H1 (cell line): ENCODE data around the gene ZNRF3. TPM values are rescaled to one million over a fixed set of nuclear protein-coding genes. Genes with fewer than 3 reads are reported as not detected.

Experiments
- CTCF ChIA-PET: fragments of 300-600 bp; sonication (Branson Sonifier 250); formaldehyde crosslinking; loops from one replicate; lab custom pipeline; 2021; ENCODE audit not compliant: partially characterized antibody; lab: Charles Lee
- POLR2A ChIA-PET: fragments of 300-600 bp; sonication (Branson Sonifier 250); formaldehyde crosslinking; loops from one replicate; lab custom pipeline; 2021; ENCODE audit warnings: inconsistent platforms; ENCODE audit not compliant: partially characterized antibody; lab: Charles Lee
- DNase-seq, 2 experiments: peaks; one replicate each; pipeline versions ENCODE4 v3.0.0 to v3.0.0-alpha.2; 2010 to 2022; ENCODE audit warnings: low spot score in 2 of 2, low read depth in 1 of 2, mixed read lengths in 1 of 2
- FAIRE-seq: peaks from 2 replicates; lab custom pipeline; 2011; peaks lifted over from hg19 to GRCh38; lab: Jason Lieb, UNC
- H2AFZ ChIP-seq: 2 replicates; pipeline ENCODE4 v1.8.1; 2012; ENCODE audit warnings: low read length, inconsistent platforms
- H2AK5ac ChIP-seq: 2 replicates; pipeline ENCODE4 v1.6.1; 2013; ENCODE audit warnings: low read depth, low read length
- H2BK120ac ChIP-seq: replicated peaks from 2 replicates; pipeline ENCODE3; 2013; ENCODE audit warnings: low read depth, low read length, inconsistent platforms
- H2BK12ac ChIP-seq: 2 replicates; pipeline ENCODE4 v1.6.1; 2013; ENCODE audit warnings: low read depth, low read length
- H2BK15ac ChIP-seq: 2 replicates; pipeline ENCODE4 v1.6.1; 2013; ENCODE audit warnings: low read length
- H2BK20ac ChIP-seq: 2 replicates; pipeline ENCODE4 v1.6.1; 2013; ENCODE audit warnings: low read length
- H2BK5ac ChIP-seq: 2 replicates; pipeline ENCODE4 v1.6.1; 2013; ENCODE audit warnings: low read depth, low read length
- H3K14ac ChIP-seq: 2 replicates; pipeline ENCODE4 v1.6.1; 2013; ENCODE audit warnings: inconsistent platforms; ENCODE audit not compliant: insufficient read length
- H3K18ac ChIP-seq: 2 replicates; pipeline ENCODE4 v1.6.1; 2013; ENCODE audit warnings: low read length; ENCODE audit errors: extremely low read depth
- H3K23ac ChIP-seq: 2 replicates; pipeline ENCODE4 v1.6.1; 2013; ENCODE audit warnings: inconsistent platforms; ENCODE audit not compliant: insufficient read length
- H3K23me2 ChIP-seq: 2 replicates; pipeline ENCODE4 v1.6.1; 2013; ENCODE audit warnings: low read depth, low read length
- H3K27ac ChIP-seq: 2 replicates; pipeline ENCODE4 v1.6.1; 2011; ENCODE audit warnings: low read depth, low read length, inconsistent platforms
- H3K27me3 ChIP-seq, 4 experiments: replicated peaks in 1 of 4; 1 replicate in 1 of 4; 2 replicates in 3 of 4; pipeline versions ENCODE4 v1.6.1 to v1.8.1; 2011 to 2013; ENCODE audit warnings: low read length in 3 of 4, mild to moderate bottlenecking in 3 of 4, inconsistent platforms in 2 of 4, mixed read lengths in 2 of 4, moderate library complexity in 1 of 4; ENCODE audit not compliant: control insufficient read depth in 3 of 4, insufficient read depth in 3 of 4; ENCODE audit errors: extremely low read depth in 1 of 4
- H3K36me3 ChIP-seq, 4 experiments: 2 replicates each; pipeline versions ENCODE4 v1.6.1 to v1.8.1; 2011 to 2013; ENCODE audit warnings: mild to moderate bottlenecking in 4 of 4, low read length in 3 of 4, moderate library complexity in 2 of 4, control low read depth in 1 of 4, inconsistent platforms in 1 of 4; ENCODE audit not compliant: insufficient read depth in 4 of 4, control insufficient read depth in 2 of 4
- H3K4ac ChIP-seq: replicated peaks from 2 replicates; pipeline ENCODE3; 2013; ENCODE audit warnings: low read length, low read depth, mixed read lengths, inconsistent platforms; ENCODE audit not compliant: insufficient read length
- H3K4me1 ChIP-seq, 4 experiments: replicated peaks in 1 of 4; 1 replicate in 1 of 4; 2 replicates in 3 of 4; pipeline versions ENCODE4 v1.6.1 to v1.8.1; 2011 to 2013; ENCODE audit warnings: low read length in 3 of 4, inconsistent platforms in 2 of 4, mixed read lengths in 1 of 4; ENCODE audit not compliant: insufficient read depth in 4 of 4, control insufficient read depth in 3 of 4
- H3K4me2 ChIP-seq, 2 experiments: 2 replicates each; pipeline versions ENCODE4 v1.6.1 to v1.8.1; 2011 to 2013; ENCODE audit warnings: low read depth in 2 of 2, low read length in 2 of 2, control low read depth in 1 of 2, inconsistent platforms in 1 of 2, mild to moderate bottlenecking in 1 of 2; ENCODE audit not compliant: insufficient read depth in 1 of 2
- H3K4me3 ChIP-seq, 4 experiments: fragments of 200-600, 300-600 bp in 1 of 4; sonication (generic), shearing (Covaris generic), sonication (Bioruptor Twin) in 1 of 4; 2 replicates each; pipeline versions ENCODE4 v1.5.1 to v1.8.1; 2011 to 2016; ENCODE audit warnings: low read length in 4 of 4, low read depth in 3 of 4, control low read depth in 2 of 4, inconsistent platforms in 2 of 4, mild to moderate bottlenecking in 2 of 4, mixed read lengths in 1 of 4, moderate library complexity in 1 of 4; ENCODE audit not compliant: insufficient read depth in 2 of 4; ENCODE audit errors: extremely low read depth in 1 of 4
- H3K56ac ChIP-seq: replicated peaks from 2 replicates; pipeline ENCODE3; 2013; ENCODE audit warnings: low read depth, mild to moderate bottlenecking, mixed read lengths, low read length, inconsistent platforms; ENCODE audit not compliant: insufficient read length
- H3K79me1 ChIP-seq: 2 replicates; pipeline ENCODE4 v1.6.1; 2013; ENCODE audit warnings: low read depth, low read length, control low read depth
- H3K79me2 ChIP-seq, 2 experiments: 2 replicates each; pipeline versions ENCODE4 v1.6.1 to v1.8.1; 2012 to 2013; ENCODE audit warnings: low read length in 2 of 2, mild to moderate bottlenecking in 2 of 2, inconsistent platforms in 1 of 2; ENCODE audit not compliant: insufficient read depth in 2 of 2, control insufficient read depth in 1 of 2
- H3K9ac ChIP-seq, 4 experiments: replicated peaks in 1 of 4; 1 replicate in 1 of 4; 2 replicates in 3 of 4; pipeline versions ENCODE4 v1.6.1 to v1.8.1; 2011 to 2013; ENCODE audit warnings: low read depth in 3 of 4, low read length in 3 of 4, control low read depth in 2 of 4, mild to moderate bottlenecking in 2 of 4, moderate library complexity in 2 of 4, inconsistent platforms in 1 of 4; ENCODE audit errors: extremely low read depth in 1 of 4
- H3K9me3 ChIP-seq, 2 experiments: 2 replicates each; pipeline versions ENCODE4 v1.6.1 to v1.8.1; 2012 to 2013; ENCODE audit warnings: mild to moderate bottlenecking in 2 of 2, moderate library complexity in 2 of 2, control low read depth in 1 of 2, inconsistent platforms in 1 of 2, low read depth in 1 of 2, low read length in 1 of 2, mixed read lengths in 1 of 2; ENCODE audit not compliant: insufficient read depth in 2 of 2
- H4K20me1 ChIP-seq, 2 experiments: replicated peaks in 1 of 2; 2 replicates each; pipeline versions ENCODE3 to v1.8.1; 2011 to 2013; ENCODE audit warnings: inconsistent platforms in 2 of 2, low read length in 2 of 2, mild to moderate bottlenecking in 1 of 2; ENCODE audit not compliant: insufficient read depth in 2 of 2, control insufficient read depth in 1 of 2
- H4K5ac ChIP-seq: 2 replicates; pipeline ENCODE4 v1.6.1; 2013; ENCODE audit warnings: low read length, low read depth, mixed read lengths, inconsistent platforms; ENCODE audit not compliant: insufficient read length
- H4K8ac ChIP-seq: 2 replicates; pipeline ENCODE4 v1.8.0; 2013; ENCODE audit warnings: mild to moderate bottlenecking, moderate library complexity, low read length, inconsistent platforms; ENCODE audit not compliant: insufficient read depth; ENCODE audit errors: extremely low read depth
- H4K91ac ChIP-seq: replicated peaks from 2 replicates; pipeline ENCODE3; 2013; ENCODE audit warnings: low read length, mixed read lengths, inconsistent platforms; ENCODE audit not compliant: insufficient read length
- POU5F1 ChIP-seq: IDR thresholded peaks from 2 replicates; pipeline ENCODE4 v1.6.1; 2011; ENCODE audit warnings: low read depth, mild to moderate bottlenecking, low read length, moderate library complexity
- ZNF274 ChIP-seq: IDR thresholded peaks from 2 replicates; pipeline ENCODE4 v1.7.0; 2012; ENCODE audit warnings: low read length, borderline replicate concordance; ENCODE audit errors: extremely low read depth
- WGBS, 2 experiments: shearing (Covaris generic) in 1 of 2; methylation state at CpG; one replicate each; pipeline versions ENCODE4 v1.1.6 to v1.1.7; 2013 to 2015; ENCODE audit warnings: low lambda C conversion rate in 2 of 2, mixed read lengths in 2 of 2, inconsistent platforms in 1 of 2, low coverage in 1 of 2, missing lambda C conversion rate in 1 of 2; ENCODE audit not compliant: insufficient replicate concordance in 2 of 2, insufficient coverage in 1 of 2, insufficient read length in 1 of 2; ENCODE audit errors: extremely low coverage in 1 of 2, missing lambda C conversion rate in 1 of 2; 5-methylcytosine and 5-hydroxymethylcytosine counted together
- polyA plus RNA-seq, 7 experiments: library from polyadenylated mRNA; depleted of rRNA in 3 of 7; stranded (reverse) in 5 of 7; unstranded in 2 of 7; fragments of >200 nt in 5 of 7; fragments of 200-250 nt in 2 of 7; gene quantifications; 1 replicate in 5 of 7; 2 replicates in 1 of 7; 4 replicates in 1 of 7; pipeline versions ENCODE4 v1.2.1 to v1.2.3, GENCODE V29; 2011 to 2013; ENCODE audit warnings: missing spikeins in 2 of 7, mixed read lengths in 2 of 7
- total RNA-seq: library from RNA; stranded (reverse); fragmentation: NEBNext Ultra II Directional; extraction: Animal tissue kit (Norgen Biotek cat#: 25700); gene quantifications from 2 replicates; pipeline ENCODE4 v1.2.1, GENCODE V29; 2021

The ZNRF3 gene
- total and polyA plus RNA-seq, 2 of the 8 experiments (the other 6 are each of a cell fraction or from before 2014, with no cell fraction given), result 14.1 to 21.7 TPM

DNA sequence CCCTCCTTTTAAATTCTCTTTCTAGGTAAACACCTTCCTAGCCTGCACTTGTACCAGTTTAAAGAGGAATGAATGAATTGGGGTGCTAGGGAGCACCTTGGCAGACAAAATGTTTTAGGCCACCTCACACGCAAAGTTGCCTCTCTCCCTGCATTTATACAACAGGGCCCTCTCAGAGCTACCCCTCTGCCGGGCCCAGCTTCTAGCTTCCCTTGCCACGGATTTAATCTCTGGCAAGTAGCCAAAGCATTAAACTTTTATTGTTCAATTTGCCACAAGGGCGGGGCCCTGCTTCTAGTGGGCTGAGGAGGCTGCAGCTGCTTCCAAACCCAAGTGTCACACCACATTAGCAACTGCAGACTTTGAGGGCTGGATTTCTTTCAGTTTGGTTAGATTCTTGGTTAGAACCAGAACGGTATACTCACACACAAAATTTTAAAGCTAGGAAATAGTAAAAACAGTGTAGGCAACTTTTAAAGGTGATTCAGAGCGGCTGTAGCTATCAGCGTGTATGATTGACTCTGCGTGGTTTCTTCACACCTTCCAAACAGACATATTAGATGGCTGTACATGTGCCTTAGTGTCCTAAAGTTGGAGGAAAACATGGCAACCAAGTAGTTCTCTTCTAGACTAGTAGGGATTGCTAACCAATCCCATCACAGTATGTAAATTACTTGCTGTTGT, 196.0 kb downstream of the ZNRF3 start:
- H3K4me1 ChIP-seq, result peaks cover 1 to 4% (median 3%) of the 10 kb centered on the region in 4 experiments; a peak in 4 of 7 replicates
- FAIRE-seq, result no peak
- no peaks in the 10 kb centered on the region for H3K9me3 ChIP-seq
- H3K4ac ChIP-seq, result no peak overlapping the region
- no peak overlapping the region for H3K9ac ChIP-seq
- no peak overlapping the region for H3K18ac ChIP-seq
- H4K91ac ChIP-seq, result no peak overlapping the region
- peaks cover 3 to 11% (median 9%) of the 10 kb centered on the region in 4 experiments for H3K27me3 ChIP-seq
- TF ChIP-seq POU5F1 (no peak), ZNF274 (no peak)
- H3K56ac ChIP-seq, result no peak overlapping the region
- no peaks in the 10 kb centered on the region; the same call in 1 of the 2 replicates for H3K23me2 ChIP-seq
- H2BK12ac ChIP-seq, result no peak overlapping the region
- no peak overlapping the region for H3K27ac ChIP-seq
- no peaks in the 10 kb centered on the region for H3K79me2 ChIP-seq
- no peak overlapping the region for H2BK5ac ChIP-seq
- H2AK5ac ChIP-seq, result no peak overlapping the region
- H3K4me2 ChIP-seq, result no peak overlapping the region
- no peak overlapping the region for H4K5ac ChIP-seq
- H4K20me1 ChIP-seq, result peaks cover under 1 to 6% of the 10 kb centered on the region in 2 experiments
- 87% methylated on average over 8 of the region's 8 CpGs; no CpG with 5 or more reads in 1 of the 2 experiments for WGBS, 2 experiments
- H3K36me3 ChIP-seq, result no peaks in the 10 kb centered on the region
- no peaks in the 10 kb centered on the region; the same call in 1 of the 2 replicates for H3K79me1 ChIP-seq
- no peak overlapping the region for H2AFZ ChIP-seq
- POLR2A ChIA-PET, result interaction anchor here (0.9 kb wide), 1 partner anchor 162 kb away, joined by 3 read pairs; no protein-coding TSS in a partner anchor
- no peak overlapping the region for H3K14ac ChIP-seq
- no peak overlapping the region for H3K4me3 ChIP-seq
- DNase-seq, result no peak
- H2BK15ac ChIP-seq, result no peak overlapping the region
- CTCF ChIA-PET, result interaction anchor here (0.6 to 3.0 kb wide), 4 partner anchors 9 to 262 kb away, joined by 3 to 10 read pairs (median 4); no protein-coding TSS in a partner anchor
- H4K8ac ChIP-seq, result no peak overlapping the region
- H2BK20ac ChIP-seq, result no peak overlapping the region
- no peak overlapping the region for H2BK120ac ChIP-seq
- H3K23ac ChIP-seq, result no peak overlapping the region
